Lower leg skin (tissue), 3 donors: ENCODE data around the gene CPNE8.

Experiments
- CTCF ChIP-seq, 3 donors: fragments of 450-650 bp; IDR thresholded peaks; one replicate each; pipeline ENCODE4 v1.5.1; 2016; ENCODE audit warnings: antibody characterized with exemption in 3 of 3, mild to moderate bottlenecking in 3 of 3, moderate library complexity in 2 of 3
- POLR2A ChIP-seq, 2 donors: fragments of 450-650 bp; IDR thresholded peaks; one replicate each; pipeline ENCODE4 v1.6.1; 2016 to 2017; ENCODE audit warnings: antibody characterized with exemption in 2 of 2, mild to moderate bottlenecking in 1 of 2, moderate library complexity in 1 of 2

- TF ChIP-seq CTCF (IDR thresholded peaks at IDR 0.05) (no peak), POLR2A (IDR thresholded peaks at IDR 0.05) (no peak)
Observed at GRCh38 chr12:38711054-38711453, 194.3 kb downstream of the CPNE8 start.
